ENCODE results near the gene ZBP1.

Gene ZBP1

DNA sequence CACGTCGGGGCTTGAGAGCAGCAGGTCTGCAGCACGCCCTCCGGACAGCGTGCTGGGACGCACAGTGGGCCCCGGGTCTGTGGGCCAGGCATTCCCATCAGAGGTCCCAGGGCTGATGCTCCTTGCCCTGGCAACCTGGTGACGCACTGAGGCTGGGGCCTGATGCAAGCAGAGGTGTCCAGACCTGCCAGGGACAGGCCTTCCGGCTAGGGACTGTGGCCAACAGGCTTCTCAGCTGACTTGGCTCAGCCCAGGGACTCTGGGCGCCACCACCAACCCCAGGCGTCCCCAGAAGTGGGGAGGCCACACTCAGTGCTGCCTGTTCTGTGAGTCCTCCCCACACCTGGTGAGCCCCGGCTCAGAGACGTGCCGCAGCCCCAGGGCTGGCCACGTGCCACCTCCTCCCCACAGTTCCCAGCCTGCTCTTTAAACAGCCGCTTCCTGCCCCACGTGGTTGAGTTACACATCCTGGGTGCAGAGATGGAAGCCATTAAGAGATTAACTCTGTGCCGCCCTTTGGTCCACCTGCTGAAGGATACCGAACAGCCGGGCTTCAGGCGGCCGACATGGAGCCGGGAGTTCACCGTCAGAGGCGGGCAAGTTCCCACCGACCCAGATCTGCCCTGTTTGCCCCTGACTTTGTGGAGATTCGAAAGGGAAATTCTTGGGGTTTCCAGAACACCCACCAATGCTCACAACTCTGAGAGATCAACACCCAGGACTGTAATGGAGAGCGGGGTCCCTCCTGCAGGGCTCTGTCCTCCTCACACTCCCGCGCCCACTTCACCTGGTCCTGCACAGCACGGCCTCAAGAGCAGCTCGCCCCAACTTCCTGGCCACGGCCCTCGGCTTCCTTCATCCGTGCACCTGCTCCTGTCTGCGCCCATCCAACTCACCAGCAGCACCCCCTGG is 37.6 kb upstream of the ZBP1 start:
- DNase-seq, result no peak

GRCh38 chr20:57656821-57657534 is 36.8 kb upstream of the ZBP1 start:
- no peak for DNase-seq

GRCh38 chr20:57656252-57656820 is 36.1 kb upstream of the ZBP1 start:
- DNase-seq, result no peak

DNA sequence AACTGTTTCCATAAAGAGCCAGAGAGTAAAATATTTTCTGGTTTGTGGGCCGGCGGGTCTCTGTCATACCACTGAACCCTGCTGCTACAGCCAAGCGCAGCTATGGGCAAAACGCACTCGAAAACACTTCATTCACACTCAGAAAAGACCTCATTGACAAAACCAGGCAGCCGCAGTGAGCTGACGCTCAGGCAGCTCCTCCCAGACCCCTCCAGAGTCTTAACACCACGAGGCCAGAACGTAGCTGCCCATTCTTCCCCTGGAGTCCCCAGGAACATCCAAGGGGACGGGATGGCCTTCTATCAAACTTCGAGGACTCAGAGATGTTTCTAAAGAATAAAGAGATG is 35.6 kb upstream of the ZBP1 start:
- no peak for DNase-seq

DNA sequence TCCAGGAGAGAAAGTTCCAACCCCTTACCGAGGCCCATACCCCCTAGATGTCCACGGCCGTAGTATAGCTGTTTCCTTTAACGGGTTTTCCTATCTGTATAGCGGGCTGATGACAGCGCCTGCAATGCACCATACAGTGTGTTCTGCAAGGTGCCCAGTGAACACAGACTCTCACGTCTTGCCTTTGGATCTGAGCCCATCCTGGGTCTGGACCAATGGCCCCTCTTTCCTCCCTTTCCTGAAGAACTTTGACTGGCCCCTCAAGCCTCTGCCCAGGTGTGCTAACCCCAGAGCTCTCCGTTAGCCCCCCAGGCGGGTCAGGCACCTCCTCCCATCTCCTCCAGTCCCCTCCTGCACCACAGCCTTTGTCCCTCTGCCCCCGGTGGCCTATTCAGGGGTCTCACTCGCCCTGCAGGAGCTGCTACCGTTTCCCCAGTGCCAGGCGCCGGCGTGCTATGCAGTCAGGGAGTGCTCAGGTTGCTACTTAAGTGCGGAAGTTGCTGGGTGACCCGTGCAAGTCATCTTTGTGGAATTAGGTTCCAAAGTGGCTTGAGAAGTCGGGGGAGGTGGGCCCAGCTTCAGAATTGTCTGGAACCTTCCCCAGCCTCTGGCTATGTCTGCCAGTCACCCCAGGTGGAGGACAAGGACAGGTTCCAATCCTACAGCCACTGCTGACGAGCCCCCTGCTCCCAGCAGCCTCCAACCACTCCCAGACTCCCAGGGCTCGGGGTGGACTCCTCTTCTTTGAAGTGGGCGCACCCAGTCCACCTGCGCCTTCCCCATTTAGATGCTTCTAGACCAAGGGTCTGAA is 35.0 kb upstream of the ZBP1 start:
- no peak for DNase-seq

DNA sequence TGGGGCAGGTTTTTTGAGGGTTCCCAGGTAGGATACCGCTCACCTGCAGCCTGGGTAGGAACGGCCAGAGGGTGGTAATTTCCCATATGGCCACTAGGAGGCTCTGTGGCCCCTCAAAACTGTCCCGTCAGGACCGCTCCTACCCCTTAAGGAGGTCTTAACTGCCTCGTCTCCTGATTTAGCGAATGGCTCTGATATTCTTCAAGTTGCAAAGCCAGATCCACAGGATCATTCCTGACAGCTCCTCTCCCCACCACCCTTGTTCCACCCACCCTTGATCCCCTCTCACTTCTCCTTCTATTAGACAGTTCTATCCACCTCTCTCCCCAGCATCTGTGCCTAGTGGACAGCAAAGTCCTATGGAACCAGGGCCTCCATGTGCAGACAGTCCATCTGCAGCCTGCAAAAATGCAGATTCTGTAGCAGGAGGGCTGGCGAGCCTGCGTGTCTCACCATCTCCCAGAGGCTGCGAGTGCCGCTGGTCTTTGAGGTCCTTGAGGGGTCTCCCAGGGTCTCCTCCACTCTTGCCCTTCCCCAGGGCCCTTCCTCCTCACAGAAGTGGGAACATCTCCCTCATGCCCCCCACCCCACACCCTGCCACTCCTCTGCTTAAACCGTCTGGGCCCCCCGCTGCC is 34.3 kb upstream of the ZBP1 start:
- peak; percentile 15 for DNase-seq

DNA sequence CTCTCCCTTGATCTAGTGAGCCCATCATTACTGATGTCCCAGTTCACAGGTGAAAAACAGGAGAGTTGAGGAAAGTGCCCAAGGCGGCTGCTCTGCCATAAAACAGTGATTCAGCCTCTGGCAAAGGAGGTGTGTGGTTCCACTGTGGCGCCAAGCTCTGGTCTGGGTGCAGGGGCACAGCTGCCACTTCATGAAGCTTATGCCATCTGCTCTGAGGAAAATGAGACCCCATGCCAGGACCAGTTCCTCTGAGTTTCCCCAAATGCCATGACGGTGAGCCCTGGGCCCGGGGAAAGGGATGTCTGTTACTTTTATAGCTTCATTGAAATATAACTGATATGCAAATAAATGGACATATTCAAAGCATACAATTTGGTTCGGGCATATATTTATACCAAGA is 33.7 kb upstream of the ZBP1 start:
- no peak for DNase-seq

DNA sequence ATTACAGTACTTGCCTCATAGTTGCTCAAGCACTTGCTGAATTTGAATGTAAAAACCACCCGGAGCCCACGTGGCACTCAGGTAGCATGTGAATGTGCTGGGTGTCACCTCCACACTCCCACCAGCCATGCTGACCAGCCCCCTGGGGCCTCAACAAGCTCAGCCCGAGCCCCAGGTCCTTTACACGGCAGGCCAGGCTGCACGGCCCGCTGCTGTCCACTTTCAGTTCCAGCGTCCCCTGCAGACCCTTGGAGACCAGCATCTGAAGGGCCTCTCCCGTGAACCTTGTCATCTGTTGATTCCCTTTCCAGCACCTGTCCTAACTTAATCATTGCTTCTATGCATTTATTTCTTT is 33.3 kb upstream of the ZBP1 start:
- DNase-seq, result no peak

DNA sequence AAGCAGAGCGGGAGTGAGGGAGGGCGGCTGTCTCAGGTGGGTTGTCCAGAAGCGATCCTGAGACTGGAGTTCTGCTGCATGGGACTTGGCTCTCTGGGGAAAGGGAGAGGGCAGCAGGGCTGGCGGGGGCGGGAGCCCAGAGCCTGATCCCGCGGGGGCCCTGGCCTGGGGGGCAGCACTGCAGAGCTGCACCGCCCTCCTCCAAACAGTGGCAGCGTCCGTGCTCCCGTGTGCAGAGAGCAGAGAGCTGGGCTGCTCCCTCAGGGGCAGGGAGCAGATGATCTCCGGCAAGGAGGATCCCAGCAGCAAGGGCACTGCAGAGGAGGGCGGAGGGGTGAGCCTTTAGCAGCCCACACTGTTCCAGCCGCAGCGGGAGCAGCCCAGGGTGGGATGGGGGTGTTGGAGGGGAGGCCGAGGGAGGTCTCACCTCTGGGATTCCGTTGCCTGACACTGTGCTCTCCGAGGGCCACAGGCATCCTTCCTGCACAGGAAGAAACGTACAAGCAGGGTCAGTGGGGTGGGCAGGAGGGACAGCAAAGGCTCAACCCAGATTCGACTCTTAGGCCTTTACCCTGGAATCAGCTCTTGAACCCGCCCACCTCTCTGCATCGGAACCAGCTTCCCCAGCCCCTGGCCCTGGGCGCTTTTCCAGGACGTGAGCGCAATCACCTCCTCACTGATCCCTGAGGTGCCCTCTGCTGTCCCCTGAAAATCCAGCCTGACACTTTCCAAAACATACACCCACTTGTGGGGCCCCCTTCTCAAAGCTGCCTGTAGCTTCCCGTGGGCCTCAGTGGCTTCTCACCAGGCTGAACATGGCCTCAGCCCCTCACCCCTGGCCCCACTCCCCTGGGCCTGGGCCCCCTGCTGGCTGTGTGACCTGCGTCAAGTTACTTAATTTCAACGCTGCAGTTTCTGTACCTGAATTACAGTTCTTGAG is 32.6 kb upstream of the ZBP1 start:
- no peak for DNase-seq

DNA sequence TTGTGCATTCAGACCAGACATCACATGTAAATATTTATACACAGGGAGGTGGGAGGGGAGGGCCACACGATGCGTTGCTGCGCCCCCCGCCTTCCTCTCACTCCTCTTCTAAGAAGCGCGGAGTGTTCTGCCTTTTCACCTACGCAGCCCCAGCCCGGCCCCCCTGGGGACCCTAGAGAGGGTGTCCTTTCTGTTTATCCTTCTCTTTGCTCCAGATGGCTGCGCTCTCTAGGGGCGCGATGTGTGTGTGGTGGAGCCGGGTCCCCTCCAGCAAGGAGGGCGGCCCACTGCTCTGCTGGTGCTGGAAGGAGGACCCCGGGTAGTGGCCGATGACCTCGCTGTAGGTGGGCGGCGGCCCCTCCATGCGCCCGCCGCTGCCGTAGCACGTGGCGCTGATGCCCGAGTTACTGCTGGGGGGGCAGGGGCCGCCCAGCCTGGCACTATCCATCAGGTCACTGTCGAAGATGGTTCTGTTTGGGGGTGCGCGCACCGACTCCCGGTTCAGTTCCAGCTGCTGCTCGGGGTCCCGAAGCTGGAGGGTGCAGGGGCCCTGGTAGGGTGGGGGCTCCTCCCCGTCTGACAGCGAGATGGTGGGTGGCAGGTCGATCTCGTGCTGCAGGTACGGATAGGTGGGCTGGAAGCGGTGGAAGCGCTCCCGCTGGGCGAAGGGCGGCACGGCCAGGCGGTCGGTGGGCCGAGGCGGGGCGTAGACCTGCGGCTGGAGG is 31.8 kb upstream of the ZBP1 start:
- no peak for DNase-seq

DNA sequence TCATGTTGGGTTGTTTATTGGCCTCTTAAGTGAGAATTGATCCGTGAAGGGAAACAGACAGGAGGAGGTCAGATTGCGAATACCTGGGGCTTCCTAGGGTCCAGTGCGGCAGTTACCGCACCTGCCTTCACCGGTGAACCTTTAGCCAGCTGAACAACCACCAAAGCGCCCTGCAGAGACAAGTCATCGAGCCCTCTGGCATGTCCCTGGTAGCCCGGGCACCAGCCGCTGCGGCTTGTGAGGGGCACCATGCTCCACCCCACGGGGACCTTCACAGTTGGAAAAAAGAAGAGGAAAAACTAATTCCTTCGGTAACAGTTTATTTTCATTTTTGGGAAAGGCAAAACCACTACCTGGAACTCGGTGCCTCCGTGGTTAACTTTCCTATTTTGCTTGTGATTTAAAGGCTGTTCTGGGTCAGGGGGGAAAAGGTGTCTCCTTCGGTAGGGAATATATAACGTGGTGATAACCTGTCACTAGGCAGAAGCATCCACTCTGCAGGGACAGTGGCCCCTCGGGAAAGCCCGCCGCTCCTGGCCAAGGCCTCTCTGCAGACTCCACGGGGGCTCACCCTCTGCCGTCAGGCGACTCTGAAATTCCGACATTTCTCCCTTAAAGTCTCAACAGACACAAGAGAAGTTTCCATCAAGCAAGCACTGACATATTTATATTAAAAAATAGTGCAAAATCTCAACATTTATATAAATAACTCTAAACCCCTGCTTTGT is 30.7 kb upstream of the ZBP1 start:
- DNase-seq, result no peak

DNA sequence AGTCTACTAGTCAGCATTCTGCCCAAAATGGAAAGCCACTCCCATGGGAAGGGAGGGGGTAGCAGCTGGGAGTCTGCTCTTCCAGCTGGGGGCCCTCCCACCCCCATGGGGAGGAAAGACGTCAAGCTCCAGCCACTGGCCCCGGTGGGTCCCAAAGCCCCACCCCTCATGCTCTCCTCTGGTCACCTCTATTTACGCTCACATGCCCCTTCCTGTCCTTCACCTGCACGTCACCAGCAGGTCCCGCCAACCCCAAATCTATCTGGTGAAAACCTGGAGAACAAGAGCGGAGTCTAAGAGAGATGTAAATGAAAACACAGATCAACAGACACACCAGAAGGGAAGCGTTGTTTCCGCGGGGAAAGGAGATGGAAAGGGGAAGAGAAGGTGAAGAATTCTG is 30.0 kb upstream of the ZBP1 start:
- no peak for DNase-seq

GRCh38 chr20:57649617-57650015 is 29.4 kb upstream of the ZBP1 start:
- no peak for DNase-seq

- no peak for DNase-seq
These were observed 28.8 kb upstream of the ZBP1 start for GRCh38 chr20:57648878-57649616.

GRCh38 chr20:57647933-57648785 is 27.9 kb upstream of the ZBP1 start:
- no peak for DNase-seq

DNA sequence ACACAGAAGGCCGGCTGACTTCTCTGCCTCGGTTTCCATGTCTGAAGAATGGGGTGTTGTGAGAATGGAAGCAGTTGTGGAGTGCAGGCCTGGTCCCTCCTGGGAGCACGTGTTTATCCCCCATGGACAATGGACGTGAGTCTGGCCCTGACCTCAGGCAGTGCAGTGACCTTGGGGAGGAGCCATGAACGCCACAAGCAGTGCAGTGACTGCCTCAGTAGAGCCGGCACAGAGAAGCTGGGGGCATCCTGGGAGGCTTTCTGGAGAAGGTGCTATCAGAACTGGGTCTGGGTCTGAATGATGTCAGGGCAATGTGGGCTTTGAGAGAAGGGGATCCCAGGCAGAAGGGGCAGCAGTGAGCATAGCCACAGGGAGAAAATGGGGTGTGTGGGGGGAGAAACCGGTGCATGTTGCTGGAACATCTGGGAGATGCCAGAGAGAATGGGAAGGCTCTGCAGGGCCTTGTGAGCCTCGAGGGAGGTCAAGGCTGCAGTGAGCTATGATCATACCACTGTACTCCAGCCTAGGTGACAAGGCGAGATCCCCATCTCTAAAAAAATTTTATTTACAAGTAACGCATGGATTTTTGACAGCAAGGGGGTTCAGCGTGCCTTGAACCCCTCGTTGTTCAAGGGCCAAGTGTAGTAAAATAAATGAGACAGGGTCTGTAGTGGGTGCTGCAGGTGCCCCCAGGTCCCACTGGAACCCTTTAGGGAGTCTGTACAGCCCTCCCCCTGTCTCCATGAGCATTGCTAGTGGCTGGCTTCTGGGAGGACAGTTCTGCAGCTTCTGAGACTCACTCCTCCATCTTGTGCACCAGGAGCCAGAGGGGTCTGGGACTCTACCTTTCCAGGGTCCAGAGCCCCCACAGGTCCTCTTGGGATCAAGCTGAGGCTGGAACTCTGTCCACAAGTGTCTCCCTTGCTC is 27.0 kb upstream of the ZBP1 start:
- DNase-seq, result no peak

DNA sequence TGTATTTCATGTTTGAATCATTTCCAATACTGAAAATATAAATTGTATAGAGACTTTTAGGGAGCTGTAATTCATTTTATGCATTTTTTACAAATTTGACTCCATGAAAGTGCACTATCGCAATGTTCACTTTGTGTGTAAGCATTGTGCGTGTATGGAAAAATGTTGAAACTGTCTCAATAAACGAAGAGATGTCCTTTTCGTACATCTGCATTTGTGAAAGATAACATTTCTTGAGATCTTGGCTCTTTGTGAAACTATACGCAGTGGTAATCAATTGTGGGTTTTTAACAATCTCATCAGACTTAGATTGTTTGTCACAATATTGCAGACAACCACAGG is 18.6 kb upstream of the ZBP1 start:
- no peak for DNase-seq

All from MV-4-11 (cell line).